Measurements from ENCODE around the gene CCDC60.

The CCDC60 gene, protein sequence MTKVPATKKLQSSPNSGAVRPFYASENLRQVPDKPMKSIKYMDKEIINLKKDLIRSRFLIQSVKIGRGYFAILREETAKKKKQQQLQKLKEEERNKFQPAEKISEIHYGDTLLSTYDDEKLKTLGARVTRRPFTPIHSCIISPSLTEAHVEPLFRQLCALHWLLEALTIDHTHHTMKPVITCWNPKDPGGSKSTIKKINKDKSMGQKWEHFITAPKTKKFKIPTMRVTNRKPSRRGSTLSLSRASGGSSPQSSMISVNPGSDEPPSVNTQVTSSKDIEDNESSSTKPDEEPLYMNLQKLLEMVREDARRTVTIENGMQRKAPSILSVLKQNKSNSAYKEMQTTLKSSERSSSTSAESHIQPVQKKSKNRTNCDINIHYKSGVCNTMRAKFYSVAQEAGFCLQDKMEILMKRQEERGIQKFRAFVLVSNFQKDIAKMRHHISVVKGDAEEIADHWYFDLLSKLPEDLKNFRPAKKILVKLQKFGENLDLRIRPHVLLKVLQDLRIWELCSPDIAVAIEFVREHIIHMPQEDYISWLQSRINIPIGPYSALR

GRCh38 chr12:119334430-119335170 is at the start of gene CCDC60:
CCDC60 (plus strand) TSS chr12:119334729; CDS start chr12:119335177, 448 bp downstream.
- no peak for DNase-seq

- DNase-seq, result no peak
These were observed 46.0 kb upstream of the CCDC60 start for GRCh38 chr12:119288576-119288975.

DNA sequence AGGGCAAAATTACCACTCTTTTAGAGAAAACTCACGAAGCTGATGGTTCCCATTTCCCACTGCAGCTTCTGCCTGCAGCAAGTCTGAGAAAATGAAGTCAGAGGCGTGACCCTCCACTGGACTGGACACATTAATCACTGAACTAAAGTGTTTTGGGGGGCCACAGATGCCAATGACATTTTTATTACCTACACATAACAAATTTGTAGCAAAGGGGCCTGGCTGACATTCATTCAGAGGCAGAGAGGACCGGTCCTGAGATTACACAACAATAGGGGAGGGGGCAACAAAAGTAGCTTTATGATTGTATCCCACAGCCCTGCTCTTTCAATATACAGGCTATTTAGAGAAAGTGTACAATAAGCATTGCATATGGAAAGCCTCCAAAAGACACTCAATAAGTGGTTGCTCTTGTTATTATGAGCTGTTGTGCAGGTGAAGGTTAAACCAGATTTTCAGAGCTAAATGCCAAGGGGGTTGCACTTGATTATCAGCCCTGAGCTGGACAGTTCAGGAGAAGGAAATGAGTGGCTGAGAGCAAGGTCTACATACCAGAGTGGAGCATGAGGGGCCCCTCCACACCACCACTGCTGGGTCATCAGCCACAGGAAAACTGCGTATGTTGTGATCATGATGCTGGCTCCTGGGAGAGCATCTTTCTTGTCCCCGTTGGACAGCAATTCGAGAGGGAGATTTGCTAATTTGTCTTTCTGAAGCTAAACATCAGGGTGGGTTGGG is 41.5 kb upstream of the CCDC60 start:
- DNase-seq, result no peak

GRCh38 chr12:119294211-119294610 is 40.3 kb upstream of the CCDC60 start:
- no peak for DNase-seq

DNA sequence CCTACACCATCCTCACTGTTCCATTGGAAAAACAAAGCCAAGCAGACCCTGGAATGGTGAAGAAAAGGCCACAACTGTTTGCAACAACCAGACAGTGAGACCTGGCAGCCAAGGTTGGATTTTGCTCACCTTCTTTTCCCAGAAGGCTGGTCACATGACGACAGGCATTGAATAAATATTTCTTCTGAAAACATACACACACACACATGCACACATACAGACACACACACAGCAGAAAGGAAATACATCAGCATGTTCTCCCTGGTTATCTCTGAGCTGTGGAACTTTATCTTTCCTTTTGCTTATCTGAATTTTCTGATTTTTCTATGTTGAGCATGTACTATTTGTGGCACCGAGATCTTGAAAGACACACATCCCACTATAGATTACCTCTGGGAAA is 38.0 kb upstream of the CCDC60 start:
- no peak for DNase-seq

DNA sequence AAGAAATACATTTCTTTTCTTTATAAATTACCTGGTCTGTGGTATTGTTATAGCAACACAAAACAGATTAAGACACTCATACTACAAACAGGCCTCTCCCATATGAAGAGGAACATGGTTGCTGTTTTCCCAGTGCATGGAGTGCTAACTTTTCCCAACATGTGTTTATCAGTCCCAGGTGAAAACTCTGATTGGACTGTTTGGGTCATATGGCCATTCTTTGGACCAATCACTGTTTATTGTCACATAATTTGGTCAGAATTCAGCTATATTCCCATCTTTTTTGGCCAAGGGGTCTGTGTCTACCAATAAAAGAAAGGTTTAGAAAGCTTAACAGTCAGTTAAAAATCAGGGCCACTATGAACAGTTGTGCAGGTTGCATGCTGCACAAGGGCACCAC is 35.4 kb upstream of the CCDC60 start:
- no peak for DNase-seq

GRCh38 chr12:119301379-119301778 is 33.1 kb upstream of the CCDC60 start:
- DNase-seq, result no peak

- DNase-seq, result no peak
These were observed 32.0 kb upstream of the CCDC60 start for GRCh38 chr12:119302451-119303080.

GRCh38 chr12:119306593-119306992 is 27.9 kb upstream of the CCDC60 start:
- DNase-seq, result no peak

DNA sequence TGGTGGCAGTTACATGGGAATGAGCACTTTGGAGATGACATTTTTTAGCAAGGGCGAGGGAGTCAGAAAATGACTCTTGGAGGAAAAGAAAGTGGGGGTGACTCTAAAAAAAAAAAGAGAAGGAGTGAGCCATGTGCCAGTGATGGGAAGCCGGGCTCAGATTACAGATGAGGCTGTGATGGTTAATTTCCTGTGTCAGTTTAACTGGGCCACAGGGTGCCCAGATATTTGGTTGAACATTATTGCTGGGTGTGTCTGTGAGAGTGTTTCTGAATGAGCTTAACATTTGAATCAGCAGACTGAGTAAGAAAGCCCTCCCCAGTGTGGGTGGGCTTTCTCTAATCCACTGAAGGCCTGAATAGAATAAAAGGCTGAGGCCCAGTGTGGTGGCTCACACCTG is 26.8 kb upstream of the CCDC60 start:
- DNase-seq, result no peak

GRCh38 chr12:119308708-119309456 is 25.6 kb upstream of the CCDC60 start:
- no peak for DNase-seq

DNA sequence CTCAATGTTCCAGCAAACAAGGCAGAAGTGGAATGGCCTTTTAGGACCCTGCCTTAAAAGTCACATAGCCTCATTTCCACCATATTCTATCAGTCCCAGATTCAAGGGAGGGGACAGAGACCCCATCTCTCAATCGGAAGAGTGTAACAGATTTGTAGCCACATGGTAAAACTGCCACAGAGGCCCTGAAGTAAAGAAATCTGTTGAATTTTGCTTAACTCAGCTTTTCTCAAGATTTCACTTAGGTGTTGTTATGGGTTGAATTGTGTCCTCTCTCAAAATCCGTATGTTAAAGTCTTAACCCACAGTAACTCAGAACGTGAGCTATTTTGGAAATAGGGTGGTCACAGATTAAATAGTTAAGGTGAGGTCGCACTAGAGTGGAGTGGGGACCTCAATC is 22.7 kb upstream of the CCDC60 start:
- no peak for DNase-seq

- no peak for DNase-seq
These were observed 21.6 kb upstream of the CCDC60 start for GRCh38 chr12:119312904-119313303.

- DNase-seq, result no peak
These were observed 20.2 kb upstream of the CCDC60 start for GRCh38 chr12:119314290-119314689.

DNA sequence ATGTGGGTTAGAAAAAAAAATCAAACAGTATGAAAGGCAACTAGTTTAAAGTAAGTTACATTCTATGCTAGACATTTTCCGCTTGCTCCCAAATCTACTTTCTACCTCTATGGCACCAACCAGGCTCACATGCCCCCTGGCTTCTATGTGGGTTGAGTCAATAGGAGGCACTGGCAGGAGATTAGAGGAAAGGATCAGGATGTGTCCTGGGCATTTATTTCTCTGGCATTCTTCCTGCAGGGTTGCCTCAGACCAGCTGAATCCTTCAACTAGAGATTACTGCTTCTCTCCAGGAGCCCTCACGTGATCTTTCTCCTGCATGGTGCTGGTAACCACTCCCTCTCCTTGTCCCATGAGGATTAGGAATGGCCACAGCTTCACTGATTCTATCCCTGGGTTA is 14.9 kb upstream of the CCDC60 start:
- DNase-seq, result no peak

DNA sequence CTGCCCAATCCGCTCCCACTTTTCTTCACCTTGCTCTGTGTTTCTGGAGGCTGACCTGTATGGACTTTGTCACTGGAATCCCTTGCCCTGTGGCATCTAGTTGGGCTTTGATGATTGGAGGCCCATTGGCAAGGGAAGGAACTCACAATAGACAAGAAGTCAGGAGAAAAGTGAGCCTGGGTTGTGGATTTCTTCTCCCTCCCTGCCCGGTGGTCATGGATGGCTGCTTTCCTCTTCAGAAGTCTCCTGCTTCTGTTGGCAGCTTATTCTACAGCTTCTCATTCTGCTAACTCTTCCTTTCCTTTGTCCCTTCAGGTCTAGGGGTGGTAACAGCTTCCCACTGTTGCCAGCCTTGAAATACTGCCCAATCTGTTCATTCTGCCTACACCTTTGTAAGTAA is 13.9 kb upstream of the CCDC60 start:
- DNase-seq, result no peak

DNA sequence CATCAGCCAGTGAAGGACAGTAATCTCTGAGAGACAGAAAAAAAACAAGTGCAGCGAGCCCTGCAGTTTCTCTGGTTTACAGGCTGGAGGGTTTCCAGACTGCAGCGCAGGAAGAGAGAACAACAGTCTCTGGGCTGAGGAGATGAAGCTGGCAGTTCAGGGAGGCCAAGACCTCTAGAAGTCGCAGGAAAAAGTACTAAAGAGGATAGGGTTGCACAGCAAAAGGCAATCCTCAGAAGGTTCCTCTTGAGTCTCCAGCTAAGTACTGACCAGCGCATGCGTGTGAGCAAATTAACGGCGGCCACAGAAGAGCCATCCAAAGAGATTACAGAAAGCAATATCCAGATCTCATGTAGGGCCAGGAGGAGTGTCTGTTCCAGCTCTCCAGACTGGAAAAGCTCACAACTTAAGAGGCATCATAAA is 12.2 kb upstream of the CCDC60 start:
- no peak for DNase-seq

DNA sequence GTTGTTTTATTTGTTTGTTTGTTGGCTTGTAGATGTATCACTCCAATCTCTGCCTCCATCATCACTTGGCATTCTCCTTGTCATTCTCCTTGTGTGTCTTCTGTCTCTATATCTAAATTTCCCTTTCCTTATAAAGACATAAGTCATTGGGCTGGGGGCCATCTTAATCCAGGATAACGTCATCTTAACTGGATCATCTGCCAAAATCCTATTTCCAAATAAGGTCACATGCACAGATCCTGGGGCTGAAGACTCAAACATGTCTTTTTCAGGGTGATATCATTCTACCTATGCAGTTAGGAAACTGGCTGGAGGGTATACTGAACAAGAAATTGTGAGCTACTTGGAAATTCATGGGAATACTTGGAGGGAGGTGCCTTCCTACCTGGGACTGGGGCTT is 8.7 kb upstream of the CCDC60 start:
- DNase-seq, result no peak

DNA sequence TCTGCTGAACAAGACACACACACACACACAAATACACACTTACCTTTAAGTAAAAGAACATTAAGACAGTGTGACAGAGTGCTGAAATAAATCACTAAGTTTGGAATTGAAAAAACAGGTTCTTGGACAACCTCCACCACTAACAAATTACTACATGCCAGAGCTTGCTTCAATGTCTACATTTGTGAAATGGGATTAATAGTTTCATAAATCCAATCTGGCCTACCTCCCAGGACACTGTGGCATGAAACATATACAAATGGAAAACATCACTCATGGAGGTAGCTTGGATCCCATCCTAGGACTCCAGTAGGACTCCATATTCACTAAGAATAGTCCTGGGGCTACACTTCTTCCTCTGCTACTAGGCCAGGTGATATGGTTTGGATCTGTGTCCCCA is 8.2 kb upstream of the CCDC60 start:
- DNase-seq, result no peak

GRCh38 chr12:119327471-119327870 is 7.1 kb upstream of the CCDC60 start:
- DNase-seq, result no peak

- no peak for DNase-seq
These were observed 6.4 kb upstream of the CCDC60 start for GRCh38 chr12:119328111-119328510.

All from CD4-positive, alpha-beta T cell treated with Interleukin-4 for 4 hours (primary cell).